ENCODE measurements around the gene SLC6A19. TPM values are rescaled to one million over a fixed set of nuclear protein-coding genes. Genes with fewer than 3 reads are reported as not detected.

The SLC6A19 gene
- total and polyA plus RNA-seq, 10 donors = under 0.01 to 0.50 TPM; not detected in 8

DNA sequence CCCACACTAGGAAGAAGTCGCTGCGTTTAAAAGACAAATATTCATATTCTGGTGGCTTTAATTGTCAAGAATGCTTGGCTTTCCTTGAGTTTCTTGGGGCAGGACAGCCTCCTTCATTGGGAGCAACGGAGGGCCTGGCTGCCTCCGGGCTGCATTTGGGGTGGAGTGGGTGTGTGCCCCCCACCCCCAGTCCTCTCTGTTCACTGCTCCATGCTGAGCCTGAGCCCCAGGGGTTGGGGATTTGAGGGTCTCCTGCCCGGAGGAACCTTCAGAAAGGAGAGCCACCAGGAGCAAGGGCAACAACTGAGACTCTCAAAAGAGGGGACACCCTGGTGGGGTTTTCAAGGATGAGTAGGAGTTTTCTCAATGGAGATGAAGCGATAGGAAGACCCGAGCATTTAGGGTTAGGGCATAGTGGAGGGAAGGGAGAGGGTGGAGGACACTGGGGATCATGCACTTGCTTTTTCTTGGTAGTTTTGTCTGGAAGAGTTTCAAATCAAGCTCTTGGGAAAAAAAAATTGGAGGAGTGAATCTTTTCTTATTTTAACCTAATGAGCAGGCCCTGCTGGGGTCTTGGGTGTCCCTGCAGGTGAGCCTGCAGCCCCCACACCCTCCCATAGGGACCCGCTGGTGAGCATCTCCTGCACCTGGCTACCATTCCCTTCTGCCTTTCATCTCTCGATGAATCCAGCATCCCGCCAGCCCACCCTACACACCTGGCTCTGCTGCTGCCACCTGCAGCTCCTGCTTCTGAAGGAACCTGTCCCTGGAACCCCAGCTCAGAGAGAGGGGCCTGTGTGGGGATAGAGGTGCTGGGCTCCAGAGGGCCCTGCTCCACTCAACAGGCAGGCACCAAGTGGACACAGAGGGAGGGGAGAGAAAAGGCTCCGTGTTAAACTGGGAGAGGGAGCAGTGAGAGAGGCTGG is 4.1 kb downstream of the SLC6A19 start:
- 64 to 77% (median 68%) methylated on average over 11 of the region's 11 CpGs for WGBS, 5 donors
- Histone ChIP-seq H3K9me3 (no peaks in the 10 kb centered on the region), H3K4me1 (peaks cover 0 to 11% (median 0%) of the 10 kb centered on the region in 6 donors), H3K36me3 (no peaks in the 10 kb centered on the region), H3K27me3 (replicated peaks in 1 of 7) (peaks cover 0 to 80% (median 6%) of the 10 kb centered on the region in 7 donors), H3K4me3 (no peak overlapping the region), H3K27ac (no peak overlapping the region)
- intact Hi-C loops (cut with DNase I; ENCODE audit: low total_unique reads) = no loop called here
- TF ChIP-seq POLR2AphosphoS5 (IDR thresholded peaks at IDR 0.05) = no peak
- TF ChIP-seq CTCF (IDR thresholded peaks at IDR 0.05 in 8 of 11, conservative IDR thresholded peaks at IDR 0.05 in 3 of 11) = no peak
- no peak for TF ChIP-seq POLR2A (IDR thresholded peaks at IDR 0.05)
- DNase-seq = no peak

DNA sequence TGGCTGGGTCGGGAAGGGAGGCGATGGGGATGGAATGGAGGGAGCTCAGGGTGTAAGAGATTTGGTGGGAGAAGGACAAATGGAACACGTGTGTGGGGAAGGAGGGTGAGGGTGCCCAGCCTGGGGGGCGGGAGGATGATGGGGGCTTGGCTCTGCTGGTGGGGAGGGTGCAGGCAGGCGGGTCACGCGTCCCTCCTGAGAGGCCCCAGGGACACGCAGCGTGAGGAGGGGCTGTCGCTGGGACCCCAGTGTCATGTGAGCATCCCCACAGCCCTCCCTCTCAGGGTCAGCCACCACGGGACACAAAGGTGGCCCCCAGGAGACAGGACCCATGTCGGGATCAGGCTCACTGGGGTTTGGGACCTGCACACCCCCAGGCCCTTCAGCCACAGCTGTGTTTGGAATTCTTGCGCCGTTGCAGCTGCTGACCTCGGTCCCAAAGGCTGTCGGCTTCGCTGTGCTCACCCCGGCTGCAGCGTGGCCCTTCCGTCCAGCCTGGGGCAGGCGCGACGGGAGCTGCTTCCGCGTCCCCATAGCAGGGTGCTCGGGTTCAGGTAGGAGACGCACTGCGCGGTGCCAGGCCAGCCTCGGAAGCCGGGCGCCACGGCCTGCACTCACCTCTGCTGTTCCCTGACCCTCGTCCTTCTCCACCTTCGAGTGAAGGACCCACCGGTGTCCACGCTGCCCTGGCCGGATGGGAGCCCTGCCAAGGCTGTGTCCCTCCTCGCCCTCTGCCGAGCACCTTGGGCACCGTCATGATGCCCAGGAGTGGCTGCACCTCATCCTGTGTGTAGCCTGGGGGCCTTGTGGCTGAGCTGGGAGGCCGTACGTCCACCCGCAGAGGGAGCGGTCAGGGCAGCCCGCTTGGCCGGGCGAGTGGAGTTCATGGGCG is 5.4 kb downstream of the SLC6A19 start:
- Histone ChIP-seq H3K4me3 (no peak overlapping the region), H3K27me3 (replicated peaks in 1 of 7) (peaks cover 0 to 67% (median 0%) of the 10 kb centered on the region in 7 donors), H3K9me3 (no peaks in the 10 kb centered on the region), H3K36me3 (no peaks in the 10 kb centered on the region), H3K27ac (no peak overlapping the region), H3K4me1 (peaks cover 0 to 11% (median 0%) of the 10 kb centered on the region in 6 donors)
- TF ChIP-seq POLR2A (IDR thresholded peaks at IDR 0.05) (no peak), CTCF (IDR thresholded peaks at IDR 0.05 in 8 of 11, conservative IDR thresholded peaks at IDR 0.05 in 3 of 11) (no peak), POLR2AphosphoS5 (IDR thresholded peaks at IDR 0.05) (no peak)
- DNase-seq = no peak
- WGBS, 5 donors = 79 to 84% (median 80%) methylated on average over 33 to 49 of the region's 49 CpGs
- intact Hi-C loops (cut with DNase I; ENCODE audit: low total_unique reads) = no loop called here

GRCh38 chr5:1207555-1207954 is 6.2 kb downstream of the SLC6A19 start:
- no peak overlapping the region for H3K27ac ChIP-seq
- 77 to 92% (median 85%) methylated on average over 6 of the region's 6 CpGs for WGBS, 5 donors
- peaks cover 0 to 60% (median 0%) of the 10 kb centered on the region in 7 donors for H3K27me3 ChIP-seq (replicated peaks in 1 of 7)
- no peaks in the 10 kb centered on the region for H3K9me3 ChIP-seq
- TF ChIP-seq CTCF (IDR thresholded peaks at IDR 0.05 in 8 of 11, conservative IDR thresholded peaks at IDR 0.05 in 3 of 11) = no peak
- no peak for TF ChIP-seq POLR2A (IDR thresholded peaks at IDR 0.05)
- TF ChIP-seq POLR2AphosphoS5 (IDR thresholded peaks at IDR 0.05) = no peak
- H3K4me1 ChIP-seq = peaks cover 0 to 11% (median 0%) of the 10 kb centered on the region in 6 donors
- DNase-seq = no peak
- intact Hi-C loops (cut with DNase I; ENCODE audit: low total_unique reads) = no loop called here
- no peak overlapping the region for H3K4me3 ChIP-seq
- no peaks in the 10 kb centered on the region for H3K36me3 ChIP-seq
